ENCODE measurements around the gene MLN.
"Not testable (repeated sequence)": the region's sequence is repeated elsewhere in the genome, so short reads cannot be mapped to it uniquely, and the experiment has no call there.

DNA sequence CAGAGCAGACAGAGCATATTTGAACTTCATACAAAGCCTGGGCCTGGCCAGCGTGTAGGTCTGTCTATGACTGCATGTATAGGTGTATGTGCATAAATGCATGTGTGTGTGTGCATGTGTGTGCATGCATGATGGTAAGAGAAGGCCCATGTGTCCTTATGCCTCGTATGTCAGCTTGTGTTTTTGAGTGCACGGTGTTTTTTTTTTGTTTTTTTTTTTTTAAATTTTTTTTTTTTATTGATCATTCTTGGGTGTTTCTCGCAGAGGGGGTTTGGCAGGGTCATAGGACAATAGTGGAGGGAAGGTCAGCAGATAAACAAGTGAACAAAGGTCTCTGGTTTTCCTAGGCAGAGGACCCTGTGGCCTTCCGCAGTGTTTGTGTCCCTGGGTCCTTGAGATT lies 27.9 kb upstream of the MLN start:
- TF ChIP-seq, protein P1, sequence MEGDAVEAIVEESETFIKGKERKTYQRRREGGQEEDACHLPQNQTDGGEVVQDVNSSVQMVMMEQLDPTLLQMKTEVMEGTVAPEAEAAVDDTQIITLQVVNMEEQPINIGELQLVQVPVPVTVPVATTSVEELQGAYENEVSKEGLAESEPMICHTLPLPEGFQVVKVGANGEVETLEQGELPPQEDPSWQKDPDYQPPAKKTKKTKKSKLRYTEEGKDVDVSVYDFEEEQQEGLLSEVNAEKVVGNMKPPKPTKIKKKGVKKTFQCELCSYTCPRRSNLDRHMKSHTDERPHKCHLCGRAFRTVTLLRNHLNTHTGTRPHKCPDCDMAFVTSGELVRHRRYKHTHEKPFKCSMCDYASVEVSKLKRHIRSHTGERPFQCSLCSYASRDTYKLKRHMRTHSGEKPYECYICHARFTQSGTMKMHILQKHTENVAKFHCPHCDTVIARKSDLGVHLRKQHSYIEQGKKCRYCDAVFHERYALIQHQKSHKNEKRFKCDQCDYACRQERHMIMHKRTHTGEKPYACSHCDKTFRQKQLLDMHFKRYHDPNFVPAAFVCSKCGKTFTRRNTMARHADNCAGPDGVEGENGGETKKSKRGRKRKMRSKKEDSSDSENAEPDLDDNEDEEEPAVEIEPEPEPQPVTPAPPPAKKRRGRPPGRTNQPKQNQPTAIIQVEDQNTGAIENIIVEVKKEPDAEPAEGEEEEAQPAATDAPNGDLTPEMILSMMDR (IDR thresholded peaks at IDR 0.05), result not testable (repeated sequence)
- TF ChIP-seq POLR2A (IDR thresholded peaks at IDR 0.05), result not testable (repeated sequence)
